ENCODE results near the gene KLF1.
"Not testable (repeated sequence)": the region's sequence is repeated elsewhere in the genome, so short reads cannot be mapped to it uniquely, and the experiment has no call there.

KLF1 gene

GRCh38 chr19:12890787-12891552, 4.0 kb upstream of the KLF1 start, which contains the start of gene GCDH:
TSS of gene GCDH (plus strand) at chr19:12891160. CDS start at chr19:12891305, 145 bp downstream.
- peak; percentile 99 for DNase-seq

GRCh38 chr19:12890299-12890786, 3.3 kb upstream of the KLF1 start:
- DNase-seq, result not testable (repeated sequence)

GRCh38 chr19:12888006-12888603, 1.1 kb upstream of the KLF1 start:
- no peak for DNase-seq

GRCh38 chr19:12886651-12886968, 391 bp downstream of the KLF1 start:
- DNase-seq, result no peak

- DNase-seq, result no peak
These were observed 1.0 kb downstream of the KLF1 start for GRCh38 chr19:12885749-12886650.

GRCh38 chr19:12884926-12885748, 1.9 kb downstream of the KLF1 start:
- DNase-seq, result peak; percentile 97

- no peak for DNase-seq
These were observed 2.4 kb downstream of the KLF1 start for GRCh38 chr19:12884627-12884925.

GRCh38 chr19:12884202-12884601, 2.8 kb downstream of the KLF1 start:
- no peak for DNase-seq

GRCh38 chr19:12882589-12882988, 4.4 kb downstream of the KLF1 start:
- no peak for DNase-seq

GRCh38 chr19:12881172-12881808, 5.7 kb downstream of the KLF1 start, which contains the start of gene DNASE2:
TSS of gene DNASE2 (minus strand) at chr19:12881449. CDS start at chr19:12881375, 74 bp downstream.
- peak; percentile 95 for DNase-seq

GRCh38 chr19:12880551-12881171, 6.3 kb downstream of the KLF1 start:
- DNase-seq, result no peak

GRCh38 chr19:12875086-12875485, 11.9 kb downstream of the KLF1 start:
- no peak for DNase-seq

GRCh38 chr19:12873891-12874745, 12.9 kb downstream of the KLF1 start:
- DNase-seq, result no peak

GRCh38 chr19:12872941-12873890, 13.8 kb downstream of the KLF1 start:
- no peak for DNase-seq

GRCh38 chr19:12872255-12872654, 14.7 kb downstream of the KLF1 start:
- no peak for DNase-seq

- DNase-seq, result no peak
These were observed 15.3 kb downstream of the KLF1 start for GRCh38 chr19:12871681-12872080.

- DNase-seq, result no peak
These were observed 18.4 kb downstream of the KLF1 start for GRCh38 chr19:12868540-12869112.

- DNase-seq, result no peak
These were observed 19.6 kb downstream of the KLF1 start for GRCh38 chr19:12867120-12868099.

Measured in COR-L47 (cell line).